Suppressor macrophage (primary cell): ENCODE results near the gene DNAH10.
"Not testable (repeated sequence)": the region's sequence is repeated elsewhere in the genome, so short reads cannot be mapped to it uniquely, and the experiment has no call there.

Experiments used
- DNase-seq, 4 experiments: peaks; one replicate each; pipeline ENCODE4 v3.0.0-alpha.2; 2020 to 2022

Gene DNAH10

GRCh38 chr12:123908884-123909725, 147.0 kb downstream of the DNAH10 start:
- no peak for DNase-seq

- no peak for DNase-seq
Measured at GRCh38 chr12:123910057-123910456, 148.0 kb downstream of the DNAH10 start.

- DNase-seq = no peak
Measured at GRCh38 chr12:123910761-123911193, 148.7 kb downstream of the DNAH10 start.

- DNase-seq = not testable (repeated sequence)
Measured at GRCh38 chr12:123911672-123912409, 149.7 kb downstream of the DNAH10 start.

GRCh38 chr12:123912415-123913380, 150.6 kb downstream of the DNAH10 start:
- no peak for DNase-seq

GRCh38 chr12:123914726-123915333, 152.7 kb downstream of the DNAH10 start:
- no peak for DNase-seq

- DNase-seq = no peak
Measured at GRCh38 chr12:123916729-123917128, 154.6 kb downstream of the DNAH10 start.

GRCh38 chr12:123917337-123917850, 155.3 kb downstream of the DNAH10 start:
- DNase-seq = no peak

- no peak for DNase-seq
Measured at GRCh38 chr12:123919980-123920360, 157.9 kb downstream of the DNAH10 start.

- DNase-seq = no peak
Measured at GRCh38 chr12:123923038-123923437, 160.9 kb downstream of the DNAH10 start.

- DNase-seq = no peak
Measured at GRCh38 chr12:123923927-123924326, 161.8 kb downstream of the DNAH10 start.

- DNase-seq = no peak
Measured at GRCh38 chr12:123924539-123924938, 162.4 kb downstream of the DNAH10 start.

- peak in 3 of 4 experiments; percentile 18 to 31 (median 28) for DNase-seq
Measured at GRCh38 chr12:123928274-123928865, 166.3 kb downstream of the DNAH10 start.

GRCh38 chr12:123928897-123929296, 166.8 kb downstream of the DNAH10 start:
- DNase-seq = no peak

- DNase-seq = no peak
Measured at GRCh38 chr12:123929946-123930583, 168.0 kb downstream of the DNAH10 start.

GRCh38 chr12:123931686-123932321, 169.7 kb downstream of the DNAH10 start:
- no peak for DNase-seq

GRCh38 chr12:123933214-123933613, 171.1 kb downstream of the DNAH10 start:
- no peak for DNase-seq

- no peak for DNase-seq
Measured at GRCh38 chr12:123934016-123934620, 172.0 kb downstream of the DNAH10 start.

GRCh38 chr12:123934829-123935228, 172.7 kb downstream of the DNAH10 start:
- DNase-seq = peak in 1 of 4 experiments; percentile 20

GRCh38 chr12:123935956-123936355, 173.9 kb downstream of the DNAH10 start:
- DNase-seq = no peak
